Activated CD4-positive, CD25-positive, alpha-beta regulatory T cell treated with anti-CD3 and anti-CD28 coated beads, Interleukin-2, amount 50 U/mL, for 24 hours (primary cell): ENCODE results near the gene HAND2.

Experiments used
- ATAC-seq, 2 donors: fragments of 150-1000 bp; cut with Tn5 transposase; one replicate each; pipeline ENCODE4 v1.10.0; 2021; ENCODE audit warnings: mild to moderate bottlenecking in 1 of 2, moderate library complexity in 1 of 2

Gene HAND2

GRCh38 chr4:173501592-173502150, 28.4 kb downstream of the HAND2 start:
- no peak for ATAC-seq

GRCh38 chr4:173500841-173501591, 29.0 kb downstream of the HAND2 start:
- ATAC-seq = peak in 1 of 2 donors; percentile 21

- no peak for ATAC-seq
Observed at GRCh38 chr4:173499658-173500535, 30.1 kb downstream of the HAND2 start.

- ATAC-seq = no peak
Observed at GRCh38 chr4:173498771-173499170, 31.3 kb downstream of the HAND2 start.

GRCh38 chr4:173498023-173498422, 32.0 kb downstream of the HAND2 start:
- no peak for ATAC-seq

- peak; percentile 79 to 81 for ATAC-seq
Observed at GRCh38 chr4:173494013-173494970, 35.7 kb downstream of the HAND2 start.

GRCh38 chr4:173493041-173493440, 37.0 kb downstream of the HAND2 start:
- ATAC-seq = no peak

GRCh38 chr4:173492315-173492714, 37.7 kb downstream of the HAND2 start:
- no peak for ATAC-seq

- ATAC-seq = no peak
Observed at GRCh38 chr4:173490817-173491528, 39.1 kb downstream of the HAND2 start.

GRCh38 chr4:173490256-173490655, 39.8 kb downstream of the HAND2 start:
- no peak for ATAC-seq

GRCh38 chr4:173489514-173489913, 40.5 kb downstream of the HAND2 start:
- no peak for ATAC-seq

GRCh38 chr4:173488656-173489055, 41.4 kb downstream of the HAND2 start:
- ATAC-seq = no peak

GRCh38 chr4:173488074-173488473, 42.0 kb downstream of the HAND2 start:
- no peak for ATAC-seq

GRCh38 chr4:173486714-173487392, 43.2 kb downstream of the HAND2 start:
- no peak for ATAC-seq

GRCh38 chr4:173485164-173485563, 44.9 kb downstream of the HAND2 start:
- no peak for ATAC-seq

- ATAC-seq = no peak
Observed at GRCh38 chr4:173482330-173482931, 47.6 kb downstream of the HAND2 start.

GRCh38 chr4:173478913-173479283, 51.1 kb downstream of the HAND2 start:
- ATAC-seq = no peak

- no peak for ATAC-seq
Observed at GRCh38 chr4:173478201-173478912, 51.7 kb downstream of the HAND2 start.

- ATAC-seq = no peak
Observed at GRCh38 chr4:173477016-173477415, 53.0 kb downstream of the HAND2 start.
